Fibroblast of skin of left quadriceps (primary cell): ENCODE results near the gene TMPRSS9.
"Not testable (repeated sequence)": the region's sequence is repeated elsewhere in the genome, so short reads cannot be mapped to it uniquely, and the experiment has no call there.

Experiments used
- DNase-seq, 2 experiments: peaks; one replicate each; pipeline ENCODE4 v3.0.0-alpha.2; 2013; ENCODE audit warnings: low read depth in 2 of 2

TMPRSS9 gene

GRCh38 chr19:2392366-2392765 lies 32.3 kb downstream of the TMPRSS9 start:
- DNase-seq, result no peak

DNA sequence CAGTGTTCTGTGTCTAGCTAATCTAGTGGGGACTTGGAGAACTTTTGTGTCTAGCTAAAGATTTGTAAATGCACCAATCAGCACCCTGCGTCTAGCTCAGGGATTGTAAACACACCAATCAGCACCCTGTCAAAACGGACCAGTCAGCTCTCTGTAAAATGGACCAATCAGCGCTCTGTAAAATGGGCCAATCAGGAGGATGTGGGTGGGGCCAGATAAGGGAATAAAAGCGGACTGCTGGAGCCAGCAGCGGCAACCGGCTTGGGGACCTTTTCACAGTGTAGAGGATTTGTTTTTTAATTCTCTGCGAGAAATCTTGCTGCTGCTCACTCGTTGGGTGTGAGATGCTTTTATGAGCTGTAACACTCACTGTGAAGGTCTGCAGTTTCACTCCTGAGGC lies 32.8 kb downstream of the TMPRSS9 start:
- not testable (repeated sequence) for DNase-seq

DNA sequence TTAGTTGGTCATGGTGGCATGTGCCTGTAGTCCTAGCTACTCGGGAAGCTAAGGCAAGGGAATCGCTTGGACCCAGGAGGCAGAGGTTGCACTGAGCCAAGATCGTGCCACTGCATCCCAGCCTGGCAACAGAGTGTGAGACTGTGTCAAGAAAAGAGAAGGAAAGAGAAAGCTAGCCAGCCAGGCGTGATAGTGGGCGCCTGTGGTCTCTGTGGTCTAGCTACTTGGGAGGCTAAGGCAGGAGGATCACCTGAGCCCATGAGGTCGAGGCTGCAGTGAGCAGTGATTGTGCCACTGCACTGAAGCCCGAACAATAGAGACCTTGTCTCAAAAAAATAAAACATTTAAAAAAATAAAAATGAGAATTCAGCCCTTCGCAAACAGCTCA lies 34.0 kb downstream of the TMPRSS9 start:
- no peak for DNase-seq

DNA sequence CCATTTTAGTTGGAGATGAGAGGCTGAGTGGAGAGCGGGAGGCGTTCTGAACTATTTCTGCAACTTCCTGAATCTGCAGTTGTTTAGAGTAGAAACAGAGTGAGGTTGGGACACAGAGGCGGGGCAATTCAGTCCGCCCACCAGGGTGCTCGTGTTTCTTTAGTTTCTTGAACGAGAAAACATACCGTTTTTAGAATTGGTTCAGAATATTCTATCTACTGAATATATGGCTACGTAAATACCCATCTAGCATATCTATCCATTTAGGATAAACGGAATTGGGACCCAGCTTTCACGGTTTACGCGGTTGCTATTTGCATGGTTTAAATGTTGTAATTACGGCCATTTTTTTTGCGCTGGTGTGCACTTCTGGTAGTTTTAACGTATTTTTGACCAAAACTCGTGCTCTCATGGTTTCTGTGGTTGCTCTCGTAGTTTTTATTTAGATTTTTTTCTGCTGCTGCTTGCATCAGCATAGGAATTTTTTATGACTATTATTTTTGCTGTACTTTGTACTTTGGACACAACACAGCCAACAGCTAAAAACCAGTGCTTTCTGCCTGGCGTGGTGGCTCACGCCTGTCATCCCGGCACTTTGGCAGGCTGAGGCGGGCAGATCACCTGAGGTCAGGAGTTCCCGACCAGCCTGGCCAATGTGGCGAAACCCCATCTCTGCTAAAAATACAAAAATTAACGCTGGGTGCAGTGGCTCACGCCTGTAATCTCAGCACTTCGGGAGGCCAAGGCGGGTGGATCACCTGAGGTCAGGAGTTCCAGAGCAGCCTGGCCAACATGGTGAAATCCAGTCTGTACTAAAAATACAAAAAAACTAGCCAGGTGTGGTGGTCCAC lies 34.6 kb downstream of the TMPRSS9 start:
- no peak for DNase-seq

- not testable (repeated sequence) for DNase-seq
Observed at GRCh38 chr19:2395293-2395829, 35.3 kb downstream of the TMPRSS9 start.

DNA sequence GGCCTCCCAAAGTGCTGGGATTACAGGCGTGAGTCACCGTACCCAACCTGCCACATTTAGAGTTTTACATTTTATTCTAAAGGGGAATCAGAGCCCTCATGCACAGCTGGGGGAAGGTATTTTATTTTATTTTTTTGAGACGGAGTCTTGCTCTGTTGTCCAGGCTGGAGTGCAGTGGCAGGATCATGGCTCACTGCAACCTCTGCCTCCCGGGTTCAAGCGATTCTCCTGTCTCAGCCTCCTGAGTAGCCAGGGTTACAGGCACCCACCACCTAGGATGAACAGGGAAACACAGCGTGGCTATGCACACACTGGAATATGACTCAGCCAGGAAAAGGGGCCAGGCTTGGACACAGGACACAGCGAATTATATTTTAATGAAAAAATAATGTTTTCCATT lies 37.1 kb downstream of the TMPRSS9 start:
- DNase-seq, result not testable (repeated sequence)

- no peak for DNase-seq
Observed at GRCh38 chr19:2398735-2399305, 38.8 kb downstream of the TMPRSS9 start.

DNA sequence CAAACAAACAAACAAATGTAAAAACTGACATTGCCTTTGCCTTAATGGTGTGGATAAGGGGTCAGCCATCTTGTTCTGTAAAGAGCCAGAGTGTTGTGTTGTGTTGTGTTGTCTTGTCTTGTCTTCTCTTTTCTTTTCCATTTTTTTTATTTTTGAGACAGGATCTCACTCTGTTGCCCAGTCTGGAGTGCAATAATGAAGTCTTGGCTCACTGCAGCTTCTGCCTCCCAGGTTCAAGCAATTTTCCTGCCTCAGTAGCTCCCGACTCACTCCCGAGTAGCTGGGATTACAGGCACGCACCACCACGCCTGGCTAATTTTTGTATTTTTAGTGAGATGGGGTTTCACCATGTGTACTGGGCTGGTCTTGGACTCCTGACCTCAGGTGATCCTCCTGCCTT lies 39.5 kb downstream of the TMPRSS9 start:
- DNase-seq, result no peak

DNA sequence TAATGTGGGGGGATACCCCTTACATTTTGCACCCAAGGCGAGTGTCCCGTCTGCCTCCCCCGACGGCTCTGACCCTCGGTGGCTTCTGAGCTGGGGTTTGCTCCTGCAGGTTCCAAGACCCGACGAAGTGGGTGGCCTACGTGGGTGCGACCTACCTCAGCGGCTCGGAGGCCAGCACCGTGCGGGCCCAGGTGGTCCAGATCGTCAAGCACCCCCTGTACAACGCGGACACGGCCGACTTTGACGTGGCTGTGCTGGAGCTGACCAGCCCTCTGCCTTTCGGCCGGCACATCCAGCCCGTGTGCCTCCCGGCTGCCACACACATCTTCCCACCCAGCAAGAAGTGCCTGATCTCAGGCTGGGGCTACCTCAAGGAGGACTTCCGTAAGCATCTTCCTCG lies 48.2 kb downstream of the TMPRSS9 start:
- no peak for DNase-seq

- no peak for DNase-seq
Observed at GRCh38 chr19:2409352-2409912, 49.4 kb downstream of the TMPRSS9 start.

GRCh38 chr19:2410023-2410422 lies 50.0 kb downstream of the TMPRSS9 start:
- no peak for DNase-seq

GRCh38 chr19:2411709-2412108 lies 51.6 kb downstream of the TMPRSS9 start:
- no peak for DNase-seq

DNA sequence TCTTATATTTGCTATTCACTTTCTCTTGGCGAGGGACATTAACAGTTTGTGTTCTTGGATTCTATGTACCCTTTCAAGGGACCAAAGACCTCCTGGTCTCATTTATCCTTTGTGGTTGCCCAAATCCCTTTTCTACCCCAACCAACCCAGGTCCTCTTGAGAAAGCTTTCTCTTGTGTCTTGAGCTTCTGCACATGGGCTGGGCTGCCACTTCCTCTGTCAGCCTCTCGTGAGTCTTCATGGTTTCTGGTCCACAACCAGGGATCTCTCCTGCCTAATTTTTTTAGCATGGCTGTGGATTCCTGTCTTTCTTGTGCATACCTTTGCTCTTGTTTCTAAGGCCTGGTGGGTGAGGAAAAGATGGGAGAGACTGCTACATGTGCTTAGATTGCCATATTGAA lies 52.4 kb downstream of the TMPRSS9 start:
- no peak for DNase-seq

- no peak for DNase-seq
Observed at GRCh38 chr19:2413159-2413558, 53.1 kb downstream of the TMPRSS9 start.

GRCh38 chr19:2413629-2414028 lies 53.6 kb downstream of the TMPRSS9 start:
- no peak for DNase-seq

- no peak for DNase-seq
Observed at GRCh38 chr19:2415281-2415972, 55.4 kb downstream of the TMPRSS9 start.

DNA sequence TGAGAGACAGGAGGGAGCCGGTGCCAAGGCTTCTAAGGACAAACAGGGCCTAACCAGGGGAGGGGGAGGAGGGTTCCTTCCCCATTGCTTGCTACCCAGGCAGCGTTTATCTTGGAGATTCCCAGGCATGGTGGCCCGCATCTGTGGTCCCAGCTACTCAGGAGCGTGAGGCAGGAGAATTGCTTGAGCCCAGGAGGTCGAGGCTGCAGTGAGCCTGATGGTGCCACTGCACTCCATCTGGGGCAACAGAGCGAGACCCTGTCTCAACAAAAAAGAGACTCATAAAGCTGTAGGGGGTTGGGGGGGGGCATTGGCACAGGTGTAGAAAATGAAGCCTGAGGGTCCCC lies 55.9 kb downstream of the TMPRSS9 start:
- no peak for DNase-seq

GRCh38 chr19:2416321-2417097 lies 56.4 kb downstream of the TMPRSS9 start:
- DNase-seq, result no peak

- not testable (repeated sequence) for DNase-seq
Observed at GRCh38 chr19:2417436-2417835, 57.4 kb downstream of the TMPRSS9 start.

- DNase-seq, result no peak
Observed at GRCh38 chr19:2417881-2418406, 57.9 kb downstream of the TMPRSS9 start.

GRCh38 chr19:2419754-2420153 lies 59.7 kb downstream of the TMPRSS9 start:
- DNase-seq, result no peak
